Stomach smooth muscle (tissue), 2 donors: ENCODE measurements around the gene TRMU.

Source experiments
- H3K27ac ChIP-seq: one replicate; pipeline ENCODE4 v1.7.0; 2013; ENCODE audit warnings: mild to moderate bottlenecking, low read length, inconsistent platforms
- H3K27me3 ChIP-seq, 2 donors: one replicate each; pipeline ENCODE4 v1.7.0; 2013; ENCODE audit warnings: low read length in 2 of 2; ENCODE audit not compliant: insufficient read depth in 2 of 2, control insufficient read depth in 1 of 2
- H3K36me3 ChIP-seq, 2 donors: one replicate each; pipeline ENCODE4 v1.7.0; 2013; ENCODE audit warnings: low read length in 2 of 2; ENCODE audit not compliant: control insufficient read depth in 2 of 2, insufficient read depth in 2 of 2
- H3K4me1 ChIP-seq: one replicate; pipeline ENCODE4 v1.7.0; 2013; ENCODE audit warnings: low read length; ENCODE audit not compliant: control insufficient read depth, insufficient read depth
- H3K4me3 ChIP-seq, 2 donors: one replicate each; pipeline ENCODE4 v1.7.0; 2013; ENCODE audit warnings: low read length in 2 of 2
- H3K9ac ChIP-seq, 2 donors: one replicate each; pipeline ENCODE4 v1.7.0; 2013; ENCODE audit warnings: low read length in 2 of 2, mild to moderate bottlenecking in 1 of 2
- H3K9me3 ChIP-seq, 2 donors: one replicate each; pipeline ENCODE4 v1.7.0; 2013; ENCODE audit warnings: low read length in 2 of 2; ENCODE audit not compliant: control insufficient read depth in 2 of 2
- donor health status: healthy.
- donor health status: Pancreatic carcinoma.

TRMU gene, protein sequence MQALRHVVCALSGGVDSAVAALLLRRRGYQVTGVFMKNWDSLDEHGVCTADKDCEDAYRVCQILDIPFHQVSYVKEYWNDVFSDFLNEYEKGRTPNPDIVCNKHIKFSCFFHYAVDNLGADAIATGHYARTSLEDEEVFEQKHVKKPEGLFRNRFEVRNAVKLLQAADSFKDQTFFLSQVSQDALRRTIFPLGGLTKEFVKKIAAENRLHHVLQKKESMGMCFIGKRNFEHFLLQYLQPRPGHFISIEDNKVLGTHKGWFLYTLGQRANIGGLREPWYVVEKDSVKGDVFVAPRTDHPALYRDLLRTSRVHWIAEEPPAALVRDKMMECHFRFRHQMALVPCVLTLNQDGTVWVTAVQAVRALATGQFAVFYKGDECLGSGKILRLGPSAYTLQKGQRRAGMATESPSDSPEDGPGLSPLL

DNA sequence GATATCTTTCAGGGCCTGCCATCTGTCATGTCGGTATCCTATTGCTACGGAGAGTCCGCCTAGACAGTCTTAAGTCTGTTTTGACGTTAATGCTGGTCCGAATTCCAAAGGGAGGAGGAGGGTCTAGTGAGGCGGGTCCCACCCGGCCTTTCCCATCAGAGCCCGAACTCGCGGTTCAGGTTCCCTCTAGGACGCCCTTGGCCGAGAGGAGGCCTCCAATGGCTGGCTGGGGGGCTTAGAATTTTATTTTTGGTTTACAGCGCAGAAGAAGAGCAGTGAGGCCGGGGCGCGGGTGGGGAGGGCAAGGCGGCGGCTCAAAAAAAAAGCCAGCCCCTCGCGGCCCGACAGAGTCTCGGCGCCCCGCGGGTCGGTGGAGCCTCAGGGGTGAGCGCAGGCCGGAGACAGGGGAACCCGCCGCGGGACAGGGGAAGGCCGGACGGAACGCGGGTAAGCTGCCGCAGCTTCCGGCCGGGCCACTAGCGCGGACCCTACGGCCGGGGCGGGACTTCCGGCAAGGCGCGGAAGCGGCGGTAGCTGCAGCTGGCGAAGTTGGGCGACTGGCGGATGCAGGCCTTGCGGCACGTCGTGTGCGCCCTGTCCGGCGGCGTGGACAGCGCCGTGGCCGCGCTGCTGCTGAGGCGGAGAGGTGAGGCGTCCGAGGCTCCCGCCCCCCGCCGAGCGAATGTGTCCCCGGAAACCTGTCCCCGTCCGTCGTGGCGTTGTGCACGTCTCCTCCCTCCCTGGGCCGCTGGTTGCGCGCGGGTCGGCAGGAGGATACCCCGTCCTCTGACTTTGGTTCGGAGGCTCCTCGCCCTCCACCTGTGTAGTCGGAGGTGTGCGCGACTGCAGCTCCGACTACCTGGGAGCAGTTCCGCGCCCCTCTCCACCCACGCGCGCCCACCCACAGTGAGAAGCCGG, at the start of gene TRMU:
TRMU (plus strand) TSS at position 514 of the 918 bp plus-strand sequence; CDS start at position 565, 51 bp downstream.
- Histone ChIP-seq H3K36me3 (peaks cover 12 to 14% of the 10 kb centered on the region in 2 donors), H3K9ac (peak within 1 kb of the TSS; percentile 56 to 92), H3K27ac (peak within 1 kb of the TSS; percentile 92)

DNA sequence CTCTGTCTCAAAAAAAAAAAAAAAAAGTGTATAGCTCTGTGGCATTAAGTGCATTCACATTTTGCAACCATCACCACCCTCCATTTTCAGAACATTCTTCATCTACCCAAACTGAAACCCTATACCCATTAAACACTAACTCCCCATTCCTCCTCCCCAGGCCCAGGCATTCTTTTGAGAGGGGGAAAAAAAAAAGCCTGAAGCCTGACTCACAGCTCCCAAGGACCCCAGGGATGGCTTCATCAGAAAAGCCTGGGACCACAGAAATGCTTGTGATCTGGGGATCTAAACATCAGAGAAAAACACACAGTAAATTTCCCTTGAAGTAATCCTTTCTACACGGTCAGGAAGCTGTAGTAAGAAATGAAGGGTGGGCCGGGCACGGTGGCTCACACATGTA, 49.5 kb upstream of the TRMU start:
- Histone ChIP-seq H3K9ac (no peak overlapping the region), H3K36me3 (peaks cover 42 to 50% of the 10 kb centered on the region in 2 donors)

More for the DNA sequence above, at the start of gene TRMU:
- Histone ChIP-seq H3K27me3 (no peaks in the 10 kb centered on the region), H3K4me1 (peaks cover 18% of the 10 kb centered on the region), H3K4me3 (peak within 1 kb of the TSS; percentile 59 to 89), H3K9me3 (no peaks in the 10 kb centered on the region)

DNA sequence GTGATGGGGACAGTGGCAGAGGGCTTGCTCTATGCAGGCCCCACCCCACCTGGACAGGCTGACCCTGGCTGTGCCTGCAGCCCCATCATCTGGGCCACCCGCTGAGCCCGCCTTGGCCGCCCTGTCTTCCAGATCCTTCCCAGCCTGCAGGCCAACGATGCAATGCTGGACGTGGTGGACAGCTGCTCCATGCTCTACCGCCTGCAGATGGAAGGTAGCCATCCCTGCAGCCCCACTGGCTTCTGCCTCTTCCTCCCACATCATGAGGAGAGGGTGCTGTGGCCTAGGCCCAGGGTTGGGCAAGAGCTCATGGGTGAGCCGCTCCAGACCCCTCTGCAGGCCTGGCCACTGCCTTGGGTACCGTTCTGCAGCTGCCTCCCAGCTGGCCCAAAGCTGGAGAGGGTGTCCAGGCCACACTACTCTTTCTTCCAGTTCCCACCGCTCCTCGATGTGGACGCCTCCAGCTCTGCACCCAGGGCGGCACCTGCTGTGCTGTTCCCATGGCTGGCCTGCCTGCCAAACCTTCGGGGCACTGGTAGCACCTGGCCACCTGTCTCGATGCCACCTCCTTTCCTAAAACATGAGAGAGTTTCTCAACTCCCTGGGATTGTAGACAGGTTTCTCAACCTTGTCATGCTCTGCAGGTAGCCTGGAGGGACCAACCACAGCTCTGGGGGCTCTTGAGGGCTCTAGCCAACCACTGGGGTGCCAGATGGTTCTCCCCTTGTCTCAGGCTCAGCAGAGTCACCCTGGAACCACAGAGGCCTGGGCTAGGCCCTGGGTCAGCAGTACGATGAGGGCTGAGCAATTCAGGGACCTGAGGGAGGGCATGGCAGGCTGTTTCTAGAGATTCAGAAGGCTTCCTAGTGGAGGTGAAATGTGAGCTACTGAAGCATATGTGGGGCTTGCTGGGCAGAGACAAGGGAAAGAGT, 48.3 kb upstream of the TRMU start:
- peaks cover 0 to 2% of the 10 kb centered on the region in 2 donors for H3K9me3 ChIP-seq
- no peaks in the 10 kb centered on the region for H3K27me3 ChIP-seq
- H3K9ac ChIP-seq = no peak overlapping the region
- H3K4me1 ChIP-seq = no peaks in the 10 kb centered on the region
- H3K36me3 ChIP-seq = peaks cover 37 to 47% of the 10 kb centered on the region in 2 donors
- H3K27ac ChIP-seq = peak overlapping the region; percentile 11
- H3K4me3 ChIP-seq = no peak overlapping the region

More for the DNA sequence above, 49.5 kb upstream of the TRMU start:
- no peaks in the 10 kb centered on the region for H3K4me1 ChIP-seq
- H3K4me3 ChIP-seq = no peak overlapping the region
- H3K27ac ChIP-seq = no peak overlapping the region
- H3K9me3 ChIP-seq = no peaks in the 10 kb centered on the region
- H3K27me3 ChIP-seq = no peaks in the 10 kb centered on the region

DNA sequence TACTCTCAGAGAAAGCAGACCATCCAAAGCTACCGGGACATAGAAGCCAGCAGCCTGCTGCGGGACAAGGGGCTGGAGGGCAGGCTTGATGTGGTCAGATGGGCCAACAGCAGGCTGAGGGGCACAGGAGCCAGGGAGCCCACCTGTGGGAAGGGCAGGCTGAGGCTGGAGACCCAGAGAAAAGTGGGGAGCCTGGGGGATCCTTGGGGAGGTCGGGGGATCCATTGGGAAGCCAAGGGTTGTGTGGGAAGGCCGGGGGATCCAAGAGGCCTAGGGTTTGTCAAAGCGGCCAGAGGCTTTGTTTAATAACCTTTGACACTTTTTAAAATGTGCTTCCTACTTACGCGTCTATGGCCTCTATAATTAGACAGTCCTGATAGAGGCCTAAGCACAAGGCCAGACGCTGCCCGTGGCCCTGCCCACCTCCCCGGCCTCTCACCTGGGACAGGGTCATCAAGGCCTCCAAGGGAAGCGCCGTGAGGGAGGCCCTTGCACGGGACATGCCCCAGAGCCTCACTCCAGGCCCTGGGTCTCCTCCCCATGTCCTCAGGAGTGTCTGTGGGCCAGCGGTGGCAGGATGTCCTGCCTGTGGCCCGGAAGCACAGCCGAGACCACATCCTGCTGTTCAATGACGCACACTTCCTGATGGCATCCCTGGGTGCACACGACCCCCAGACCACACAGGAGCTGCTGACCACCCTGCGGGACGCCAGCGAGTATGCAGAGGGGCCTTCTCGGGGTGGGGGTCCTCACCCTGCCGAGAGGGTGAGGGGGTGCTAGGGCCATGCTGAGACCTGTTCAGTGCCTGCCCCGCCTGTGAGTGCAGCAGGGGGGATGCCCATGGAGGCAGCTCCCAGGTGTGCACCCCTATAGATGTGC, 47.4 kb upstream of the TRMU start:
- H3K9ac ChIP-seq = no peak overlapping the region
- H3K4me3 ChIP-seq = no peak overlapping the region
- H3K36me3 ChIP-seq = peaks cover 38 to 50% of the 10 kb centered on the region in 2 donors
- H3K4me1 ChIP-seq = no peaks in the 10 kb centered on the region
- H3K27me3 ChIP-seq = no peaks in the 10 kb centered on the region
- peak overlapping the region; percentile 11 for H3K27ac ChIP-seq
- H3K9me3 ChIP-seq = peaks cover 0 to 2% of the 10 kb centered on the region in 2 donors

DNA sequence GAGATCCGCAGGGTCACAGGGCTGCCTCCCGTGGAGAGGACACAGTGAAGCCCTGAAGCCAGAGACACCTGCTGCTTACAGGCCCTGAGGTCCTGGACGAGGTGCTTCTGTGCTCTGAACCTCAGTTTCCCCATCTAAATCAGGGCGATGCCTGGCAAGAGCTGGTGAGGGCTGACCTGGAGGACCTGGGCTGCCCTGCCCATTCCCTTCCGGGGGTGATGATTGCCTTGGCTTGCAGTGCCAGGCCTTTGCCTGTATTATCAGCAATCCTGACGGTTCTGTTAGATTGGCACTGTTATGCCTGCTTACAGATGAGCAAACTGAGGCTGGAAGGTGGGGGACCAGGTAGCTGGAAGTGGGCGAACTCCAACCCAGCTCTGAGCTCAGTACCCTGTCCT, 46.7 kb upstream of the TRMU start:
- no peak overlapping the region for H3K27ac ChIP-seq
- H3K4me1 ChIP-seq = no peaks in the 10 kb centered on the region
- H3K9ac ChIP-seq = no peak overlapping the region
- peaks cover 0 to 2% of the 10 kb centered on the region in 2 donors for H3K9me3 ChIP-seq
- H3K27me3 ChIP-seq = no peaks in the 10 kb centered on the region
- H3K36me3 ChIP-seq = peaks cover 35 to 48% of the 10 kb centered on the region in 2 donors
- H3K4me3 ChIP-seq = no peak overlapping the region

DNA sequence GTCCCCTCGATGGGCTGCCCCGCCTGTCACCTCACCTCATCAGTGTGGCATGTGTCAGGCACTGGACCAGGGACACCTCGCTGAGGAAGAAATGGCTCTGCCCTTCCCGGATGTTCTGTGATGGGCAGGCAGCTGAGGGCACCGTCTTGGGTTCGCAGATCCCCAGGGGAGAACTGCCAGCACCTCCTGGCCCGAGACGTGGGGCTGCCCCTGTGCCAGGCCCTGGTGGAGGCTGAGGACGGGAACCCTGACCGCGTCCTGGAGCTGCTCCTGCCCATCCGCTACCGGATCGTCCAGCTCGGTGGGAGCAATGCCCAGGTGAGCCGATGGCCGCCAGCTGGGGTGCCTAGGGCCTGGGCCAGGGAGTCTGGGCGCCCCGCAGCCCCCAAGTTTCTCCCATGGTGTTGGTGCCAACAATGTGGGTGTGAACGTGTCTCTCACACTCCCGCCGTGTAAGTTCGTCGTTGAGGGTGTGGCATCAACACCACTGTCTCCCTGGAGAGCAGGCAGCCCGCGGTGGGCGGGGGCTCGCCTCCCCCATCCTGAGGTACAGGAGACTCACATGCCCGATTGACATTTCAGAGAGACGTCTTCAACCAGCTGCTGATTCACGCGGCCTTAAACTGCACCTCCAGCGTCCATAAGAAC, 46.1 kb upstream of the TRMU start:
- H3K27ac ChIP-seq = no peak overlapping the region
- H3K36me3 ChIP-seq = peaks cover 31 to 43% of the 10 kb centered on the region in 2 donors
- H3K9ac ChIP-seq = no peak overlapping the region
- peaks cover 0 to 2% of the 10 kb centered on the region in 2 donors for H3K9me3 ChIP-seq
- no peak overlapping the region for H3K4me3 ChIP-seq
- no peaks in the 10 kb centered on the region for H3K4me1 ChIP-seq
- no peaks in the 10 kb centered on the region for H3K27me3 ChIP-seq

DNA sequence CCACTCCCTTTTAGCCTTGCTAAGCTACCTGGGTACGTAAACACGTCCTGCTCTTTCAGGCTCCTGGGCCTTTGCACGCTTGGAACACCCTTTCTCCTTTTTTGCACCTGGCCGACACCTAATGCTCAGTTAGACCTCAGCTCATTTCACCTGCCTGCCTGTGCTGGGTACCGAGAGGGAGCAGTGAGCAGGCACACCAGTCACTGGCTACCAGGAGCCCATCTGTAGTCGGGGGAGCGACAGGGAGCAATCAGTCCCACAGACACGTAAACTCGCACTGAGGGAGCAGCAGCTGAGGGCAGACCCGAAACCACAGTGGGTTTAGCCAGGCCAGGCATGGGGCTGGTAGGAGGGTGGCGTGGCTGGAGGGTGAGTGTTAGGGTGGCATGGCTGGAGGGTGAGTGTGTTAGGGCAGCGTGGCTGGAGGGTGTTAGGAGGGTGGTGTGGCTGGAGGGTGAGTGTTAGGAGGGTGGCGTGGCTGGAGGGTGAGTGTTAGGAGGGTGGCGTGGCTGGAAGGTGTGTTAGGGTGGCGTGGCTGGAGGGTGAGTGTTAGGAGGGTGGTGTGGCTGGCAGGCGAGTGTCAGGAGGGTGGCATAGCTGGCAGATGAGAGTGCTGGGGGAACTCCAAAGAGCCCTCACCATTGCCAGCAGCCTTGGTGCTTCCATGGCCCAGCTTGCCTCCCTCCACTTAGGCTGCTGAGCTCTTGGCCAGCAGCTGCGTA, 45.2 kb upstream of the TRMU start:
- Histone ChIP-seq H3K9ac (no peak overlapping the region), H3K27me3 (no peaks in the 10 kb centered on the region)

DNA sequence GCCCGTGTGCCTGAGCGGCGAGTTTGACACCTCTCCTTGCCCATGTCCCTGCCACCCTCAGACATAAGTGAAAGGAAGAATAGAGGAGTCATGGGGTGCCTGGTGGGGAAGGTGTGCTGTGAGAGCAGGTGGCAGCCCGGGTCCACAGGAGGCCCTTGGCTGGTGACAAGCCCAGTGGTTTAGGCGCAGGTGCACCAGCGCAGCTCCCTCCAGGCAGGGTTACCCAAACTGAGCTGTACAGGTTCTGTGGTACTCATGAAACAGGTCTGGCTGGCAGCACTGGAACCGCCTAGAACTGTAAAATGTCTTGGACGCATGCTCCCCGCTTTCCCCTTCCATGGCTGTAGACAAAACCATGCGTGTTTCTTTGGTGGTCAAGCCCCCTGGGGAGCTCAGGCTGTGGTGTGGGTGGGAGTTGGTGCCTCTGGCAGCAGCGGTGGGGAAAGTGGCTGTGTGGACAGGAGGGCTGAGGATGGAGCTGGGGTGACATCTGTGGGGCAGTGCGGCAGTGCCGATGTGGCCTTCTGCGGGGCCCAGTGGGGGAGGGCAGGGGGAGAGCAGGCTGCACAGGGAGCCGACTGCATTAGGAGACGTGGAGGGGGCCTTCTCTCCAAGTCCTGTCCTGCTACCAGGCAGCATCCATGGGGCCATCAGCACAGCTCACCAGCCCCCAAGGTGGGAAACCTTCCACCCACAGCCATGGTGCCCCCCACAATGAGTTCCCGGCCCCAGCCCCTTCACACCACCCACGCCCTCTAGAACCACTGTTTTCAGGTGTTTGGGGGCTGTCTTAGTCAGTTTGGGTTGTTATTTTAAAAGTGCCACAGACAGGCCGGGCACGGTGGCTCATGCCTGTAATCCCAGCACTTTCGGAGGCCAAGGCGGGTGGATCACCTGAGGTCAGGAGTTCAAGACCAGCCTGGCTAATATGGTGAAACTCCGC, 44.4 kb upstream of the TRMU start:
- peaks cover 27 to 34% of the 10 kb centered on the region in 2 donors for H3K36me3 ChIP-seq

More for the DNA sequence above, 45.2 kb upstream of the TRMU start:
- no peak overlapping the region for H3K4me3 ChIP-seq
- H3K4me1 ChIP-seq = no peaks in the 10 kb centered on the region
- H3K36me3 ChIP-seq = peaks cover 28 to 37% of the 10 kb centered on the region in 2 donors
- H3K9me3 ChIP-seq = peaks cover 0 to 2% of the 10 kb centered on the region in 2 donors
- no peak overlapping the region for H3K27ac ChIP-seq

More for the DNA sequence above, 44.4 kb upstream of the TRMU start:
- peaks cover 6% of the 10 kb centered on the region for H3K4me1 ChIP-seq
- no peak overlapping the region for H3K27ac ChIP-seq
- H3K4me3 ChIP-seq = no peak overlapping the region
- peaks cover 0 to 2% of the 10 kb centered on the region in 2 donors for H3K9me3 ChIP-seq
- no peak overlapping the region for H3K9ac ChIP-seq
- H3K27me3 ChIP-seq = no peaks in the 10 kb centered on the region
